IMR-90 (cell line): ENCODE data around the gene SLC22A14. TPM values are rescaled to one million over a fixed set of nuclear protein-coding genes. Genes with fewer than 3 reads are reported as not detected.

Source experiments
- ATAC-seq: fragments of 200-7000 bp; cut with Tn5 transposase; 2 replicates; pipeline ENCODE4 v1.9.1; 2020; ENCODE audit warnings: low read depth, mild to moderate bottlenecking, moderate library complexity
- BruUV-seq: library from RNA; stranded (reverse); fragments of 400-500 nt; replicated peaks from 2 replicates; lab custom pipeline; 2021; lab: Mats Ljungman, UMichigan
- CTCF ChIA-PET: fragments of 300-600 bp; formaldehyde crosslinking; extraction: SDS; loops from one replicate; lab custom pipeline; 2021; ENCODE audit warnings: antibody characterized with exemption; lab: Yijun Ruan, JAX
- POLR2A ChIA-PET: fragments of 300-600 bp; sonication (Branson Sonifier 250); formaldehyde crosslinking; loops from one replicate; lab custom pipeline; 2022; ENCODE audit warnings: antibody characterized with exemption; ENCODE audit not compliant: unreplicated experiment; lab: Charles Lee
- DNase-seq: peaks from one replicate; pipeline ENCODE4 v3.0.0; 2013
- H2AFZ ChIP-seq: replicated peaks from 2 replicates; pipeline ENCODE3; 2013; ENCODE audit warnings: low read length, mild to moderate bottlenecking; ENCODE audit not compliant: poor library complexity
- H2AK5ac ChIP-seq: 2 replicates; pipeline ENCODE4 v1.6.1; 2013; ENCODE audit warnings: low read depth, low read length, inconsistent platforms
- H2AK9ac ChIP-seq: replicated peaks from 2 replicates; pipeline ENCODE3; 2013; ENCODE audit warnings: mild to moderate bottlenecking, low read depth, low read length, moderate library complexity; ENCODE audit not compliant: poor library complexity
- H2BK120ac ChIP-seq: 2 replicates; pipeline ENCODE4 v1.6.1; 2013; ENCODE audit warnings: low read depth, low read length, inconsistent platforms
- H2BK15ac ChIP-seq: 3 replicates; pipeline ENCODE4 v1.6.1; 2013; ENCODE audit warnings: low read depth, low read length, inconsistent platforms
- H2BK20ac ChIP-seq: 2 replicates; pipeline ENCODE4 v1.6.1; 2013; ENCODE audit warnings: low read depth, mild to moderate bottlenecking, inconsistent platforms, low read length, moderate library complexity
- H2BK5ac ChIP-seq: 2 replicates; pipeline ENCODE4 v1.6.1; 2013; ENCODE audit warnings: mild to moderate bottlenecking, low read depth, low read length, inconsistent platforms; ENCODE audit not compliant: poor library complexity, severe bottlenecking
- H3K14ac ChIP-seq: replicated peaks from 2 replicates; pipeline ENCODE4 v1.6.1; 2013; ENCODE audit warnings: low read depth, low read length, inconsistent platforms
- H3K18ac ChIP-seq: 2 replicates; pipeline ENCODE4 v1.6.1; 2013; ENCODE audit warnings: low read depth, low read length, control low read depth
- H3K23ac ChIP-seq: 2 replicates; pipeline ENCODE4 v1.6.1; 2013; ENCODE audit warnings: low read depth, low read length, inconsistent platforms
- H3K27ac ChIP-seq: 2 replicates; pipeline ENCODE4 v1.5.1; 2013; ENCODE audit warnings: mild to moderate bottlenecking, control low read depth, low read length; ENCODE audit not compliant: insufficient read depth
- H3K27me3 ChIP-seq: 2 replicates; pipeline ENCODE4 v1.6.1; 2013; ENCODE audit warnings: low read length; ENCODE audit not compliant: control insufficient read depth, insufficient read depth
- H3K36me3 ChIP-seq: 2 replicates; pipeline ENCODE4 v1.6.1; 2013; ENCODE audit warnings: low read length, mixed read lengths; ENCODE audit not compliant: control insufficient read depth, insufficient read depth
- H3K4ac ChIP-seq: 2 replicates; pipeline ENCODE4 v1.6.1; 2013; ENCODE audit warnings: low read depth, low read length, inconsistent platforms
- H3K4me1 ChIP-seq: 2 replicates; pipeline ENCODE4 v1.6.1; 2013; ENCODE audit warnings: low read length, mixed read lengths; ENCODE audit not compliant: control insufficient read depth, insufficient read depth
- H3K4me2 ChIP-seq: 2 replicates; pipeline ENCODE4 v1.6.1; 2013; ENCODE audit warnings: low read depth, mild to moderate bottlenecking, control low read depth, low read length, moderate library complexity
- H3K4me3 ChIP-seq: 2 replicates; pipeline ENCODE4 v1.5.1; 2013; ENCODE audit warnings: low read depth, mild to moderate bottlenecking, control low read depth, low read length, moderate library complexity; ENCODE audit not compliant: insufficient read depth
- H3K56ac ChIP-seq: 2 replicates; pipeline ENCODE4 v1.6.1; 2013; ENCODE audit warnings: low read length, inconsistent platforms; ENCODE audit not compliant: insufficient read depth; ENCODE audit errors: extremely low read depth
- H3K79me1 ChIP-seq, 2 experiments: 2 replicates each; pipeline ENCODE4 v1.6.1; 2013; ENCODE audit warnings: low read length in 2 of 2, inconsistent platforms in 1 of 2, low read depth in 1 of 2
- H3K9ac ChIP-seq: 2 replicates; pipeline ENCODE4 v1.6.1; 2013; ENCODE audit warnings: low read depth, low read length, control low read depth
- H3K9me1 ChIP-seq: 2 replicates; pipeline ENCODE4 v1.6.1; 2013; ENCODE audit warnings: low read length, inconsistent platforms; ENCODE audit not compliant: insufficient read depth
- H3K9me3 ChIP-seq: 2 replicates; pipeline ENCODE4 v1.6.1; 2013; ENCODE audit warnings: low read length; ENCODE audit not compliant: control insufficient read depth, insufficient read depth
- H4K20me1 ChIP-seq: 2 replicates; pipeline ENCODE4 v1.6.1; 2013; ENCODE audit warnings: low read length, inconsistent platforms; ENCODE audit not compliant: insufficient read depth
- H4K5ac ChIP-seq: 2 replicates; pipeline ENCODE4 v1.6.1; 2013; ENCODE audit warnings: mild to moderate bottlenecking, low read depth, low read length, control low read depth
- H4K8ac ChIP-seq, 2 experiments: 2 replicates each; pipeline ENCODE4 v1.6.1; 2013; ENCODE audit warnings: low read depth in 2 of 2, low read length in 2 of 2, control low read depth in 1 of 2, inconsistent platforms in 1 of 2
- H4K91ac ChIP-seq: 2 replicates; pipeline ENCODE4 v1.6.1; 2013; ENCODE audit warnings: low read depth, low read length, inconsistent platforms; ENCODE audit not compliant: insufficient read depth
- BHLHE40 ChIP-seq: fragments of 150-350 bp; IDR thresholded peaks from 2 replicates; pipeline ENCODE4 v1.6.1; 2016; ENCODE audit warnings: mild to moderate bottlenecking, low read depth, low read length
- POLR2A ChIP-seq: IDR thresholded peaks from 2 replicates; pipeline ENCODE4 v1.6.1; 2012; ENCODE audit warnings: mild to moderate bottlenecking, low read depth, low read length
- WGBS, 2 experiments: methylation state at CpG; one replicate each; pipeline versions ENCODE4 v1.1.5 to v1.1.7; 2013; ENCODE audit warnings: missing lambda C conversion rate in 2 of 2; ENCODE audit not compliant: insufficient read length in 1 of 2; ENCODE audit errors: extremely low coverage in 2 of 2; 5-methylcytosine and 5-hydroxymethylcytosine counted together
- dilution Hi-C: fragments of 300-500 bp; cut with HindIII; formaldehyde crosslinking; loops from one replicate; pipeline ENCODE4 v1.14.3; 2018; ENCODE audit warnings: low sequenced_read_pairs; ENCODE audit not compliant: unreplicated experiment
- in situ Hi-C: fragments of 300-500 bp; cut with MboI; formaldehyde crosslinking; loops from 3 replicates; pipeline ENCODE4 v1.14.3; 2019; ENCODE audit warnings: low sequenced_read_pairs, inconsistent platforms, mixed read lengths
- intact Hi-C: fragments of 100-400 bp; cut with micrococcal nuclease; formaldehyde crosslinking; loops from 2 replicates; pipeline ENCODE4 v1.10.0; 2022
- polyA plus RNA-seq, 3 experiments: library from polyadenylated mRNA; depleted of rRNA; stranded (reverse); fragments of >200 nt; gene quantifications; 2 replicates each; pipeline ENCODE4 v1.2.3, GENCODE V29; 2012; ENCODE audit warnings: low replicate concordance in 1 of 3
- total RNA-seq: library from RNA; depleted of rRNA; stranded (reverse); fragments of >200 nt; gene quantifications from 2 replicates; pipeline ENCODE4 v1.2.3, GENCODE V29; 2012

SLC22A14 gene
- total and polyA plus RNA-seq, 2 of the 4 experiments (the other 2 are of a cell fraction) = under 0.01 to 0.07 TPM

GRCh38 chr3:38278841-38279240, 3.3 kb upstream of the SLC22A14 start:
- H2BK15ac ChIP-seq = no peak overlapping the region
- ATAC-seq = no peak
- H3K4me3 ChIP-seq = no peak overlapping the region
- no peak overlapping the region for H3K9ac ChIP-seq
- no peak overlapping the region for H2BK5ac ChIP-seq
- intact Hi-C loops (no loop called here), dilution Hi-C loops (no loop called here), in situ Hi-C loops (no loop called here)
- no peak overlapping the region for H3K18ac ChIP-seq
- no peak overlapping the region for H3K56ac ChIP-seq
- peaks cover 10% of the 10 kb centered on the region for H3K36me3 ChIP-seq
- no peak overlapping the region for H2AFZ ChIP-seq
- no peak overlapping the region for H2AK5ac ChIP-seq
- H2AK9ac ChIP-seq = no peak overlapping the region
- no peak overlapping the region for H4K8ac ChIP-seq
- no peaks in the 10 kb centered on the region for H3K4me1 ChIP-seq
- H3K27ac ChIP-seq = no peak overlapping the region
- no peaks in the 10 kb centered on the region for H3K9me3 ChIP-seq
- H4K20me1 ChIP-seq = no peaks in the 10 kb centered on the region
- no peaks in the 10 kb centered on the region for H3K79me1 ChIP-seq
- H3K4ac ChIP-seq = no peak overlapping the region
- H3K27me3 ChIP-seq = no peaks in the 10 kb centered on the region
- no peak overlapping the region for H3K23ac ChIP-seq
- H3K14ac ChIP-seq = no peak overlapping the region
- ChIA-PET CTCF (no interaction called here), POLR2A (no interaction called here)
- H2BK120ac ChIP-seq = no peak overlapping the region
- no TSS peak for BruUV-seq
- WGBS, 2 experiments = no CpG with 5 or more reads among the region's 5 CpGs
- TF ChIP-seq POLR2A (no peak), BHLHE40 (no peak)
- peaks cover 4% of the 10 kb centered on the region; the same call in 1 of the 2 replicates for H3K9me1 ChIP-seq
- H4K91ac ChIP-seq = no peak overlapping the region
- H2BK20ac ChIP-seq = no peak overlapping the region
- no peak overlapping the region for H4K5ac ChIP-seq
- no peak for DNase-seq
- no peak overlapping the region for H3K4me2 ChIP-seq
